ENCODE data around the gene CCDC158.

GRCh38 chr4:76312457-76312856 lies 108.5 kb downstream of the CCDC158 start:
- no peak for TF ChIP-seq CTCF (IDR thresholded peaks at IDR 0.05; ENCODE audit: low read length)
- TF ChIP-seq EZH2 (IDR thresholded peaks at IDR 0.05; ENCODE audit: borderline replicate concordance, low read length): no peak
